Activated CD4-positive, CD25-positive, alpha-beta regulatory T cell (primary cell): ENCODE data around the gene SPTBN5.

ENCODE experiments used
- DNase-seq, 4 experiments: peaks; one replicate each; lab custom pipeline; 2025; lab: John Stamatoyannopoulos, UW

Gene SPTBN5

DNA sequence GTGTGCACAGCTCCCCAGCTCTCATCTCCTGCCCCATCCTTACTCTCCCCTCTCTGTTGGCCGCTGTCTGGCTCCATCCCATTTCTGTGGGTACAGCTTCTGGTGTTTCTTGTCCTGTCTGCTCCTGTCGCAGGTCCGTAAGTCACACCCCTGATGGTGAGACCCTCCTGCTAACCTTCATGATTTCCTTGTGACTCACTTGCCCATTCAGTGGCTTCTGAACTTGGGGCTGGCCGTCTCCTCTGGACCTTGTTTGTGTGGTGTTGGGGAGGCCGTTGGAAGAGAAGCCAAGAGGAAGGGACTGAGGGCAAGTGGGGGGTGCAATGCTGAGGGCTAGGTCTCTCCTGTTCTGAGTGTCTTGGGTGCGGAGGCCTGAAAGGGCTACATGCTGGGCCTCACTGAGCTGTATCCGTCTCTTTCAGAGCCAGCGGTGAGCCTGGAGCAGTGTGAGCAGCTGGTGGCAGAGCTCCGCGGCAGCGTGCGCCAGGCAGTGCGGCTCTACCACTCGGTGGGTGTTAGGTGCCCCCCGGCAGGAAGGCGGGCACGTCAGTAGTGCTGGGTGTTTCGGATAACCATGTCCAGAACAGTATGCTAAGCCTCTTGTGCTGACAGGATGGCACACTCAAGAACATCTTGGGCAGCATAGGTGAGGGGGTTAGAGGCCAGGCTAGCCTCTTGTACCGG, 69.6 kb downstream of the SPTBN5 start:
- DNase-seq, result no peak

DNA sequence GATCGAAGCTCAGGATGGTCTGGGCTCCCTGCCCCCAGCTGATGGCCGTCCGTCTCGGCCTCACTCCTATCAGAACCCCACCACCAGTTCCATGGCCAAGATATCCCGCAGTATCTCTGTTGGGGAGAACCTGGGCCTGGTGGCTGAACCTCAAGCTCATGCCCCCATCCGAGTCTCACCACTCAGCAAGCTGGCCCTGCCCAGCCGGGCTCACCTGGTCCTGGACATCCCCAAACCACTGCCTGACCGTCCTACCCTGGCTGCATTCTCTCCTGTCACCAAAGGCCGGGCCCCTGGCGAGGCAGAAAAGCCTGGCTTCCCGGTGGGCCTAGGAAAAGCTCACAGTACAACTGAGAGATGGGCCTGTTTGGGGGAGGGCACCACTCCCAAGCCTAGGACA, 70.4 kb downstream of the SPTBN5 start:
- no peak for DNase-seq

- no peak for DNase-seq
Measured at GRCh38 chr15:41822957-41823356, 70.9 kb downstream of the SPTBN5 start.

- DNase-seq, result no peak
Measured at GRCh38 chr15:41822471-41822870, 71.4 kb downstream of the SPTBN5 start.

- no peak for DNase-seq
Measured at GRCh38 chr15:41821831-41822230, 72.0 kb downstream of the SPTBN5 start.

- DNase-seq, result no peak
Measured at GRCh38 chr15:41820791-41821423, 72.9 kb downstream of the SPTBN5 start.

DNA sequence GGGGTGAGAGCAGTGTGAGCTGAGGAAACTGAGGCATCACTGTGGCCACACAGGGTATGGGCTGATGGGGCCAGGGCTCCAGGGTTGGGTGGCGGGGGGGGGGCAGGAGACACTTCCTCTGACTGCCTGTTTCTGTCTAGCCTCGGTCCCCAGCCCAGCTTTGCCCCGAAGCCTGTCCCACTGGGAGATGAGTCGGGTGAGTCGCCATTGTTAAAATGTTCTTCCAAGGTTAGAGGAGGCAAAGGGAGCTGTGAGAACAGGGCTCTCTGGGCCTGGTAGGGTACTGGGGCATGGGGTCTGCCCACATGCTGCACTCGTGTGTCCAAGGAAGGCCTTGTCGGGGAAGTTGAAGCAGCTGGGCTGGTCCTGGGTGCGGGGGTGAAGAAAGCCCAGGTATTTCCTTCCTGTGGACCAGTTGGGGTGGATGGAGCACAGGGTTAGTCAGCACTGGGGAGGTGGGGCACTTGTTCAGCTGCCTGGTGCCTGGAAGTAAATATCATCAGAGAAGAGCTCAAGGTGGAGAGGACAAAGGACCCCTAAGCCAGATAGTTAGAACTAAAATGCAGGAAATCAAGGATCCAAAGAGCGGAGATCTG, 74.3 kb downstream of the SPTBN5 start:
- no peak for DNase-seq

DNA sequence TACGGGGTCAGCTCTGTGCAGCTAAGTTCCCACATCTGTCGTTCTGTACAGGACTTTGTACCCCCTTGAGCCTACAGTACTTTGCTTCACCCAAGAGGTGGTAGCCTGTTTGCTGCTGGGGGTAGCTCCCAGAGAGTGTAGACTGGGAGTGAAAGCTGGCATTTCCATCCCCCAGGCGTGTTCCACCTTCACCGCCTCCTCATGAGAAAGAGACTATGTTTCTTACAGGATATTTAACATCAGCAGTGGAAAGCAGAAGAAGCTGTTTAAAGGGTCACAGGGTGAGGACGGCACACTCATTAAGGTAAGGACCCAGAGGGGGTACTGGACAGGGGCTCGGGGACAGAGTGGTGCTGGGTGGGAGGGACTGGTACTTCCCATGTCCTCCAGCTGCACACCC, 76.1 kb downstream of the SPTBN5 start:
- DNase-seq, result no peak

DNA sequence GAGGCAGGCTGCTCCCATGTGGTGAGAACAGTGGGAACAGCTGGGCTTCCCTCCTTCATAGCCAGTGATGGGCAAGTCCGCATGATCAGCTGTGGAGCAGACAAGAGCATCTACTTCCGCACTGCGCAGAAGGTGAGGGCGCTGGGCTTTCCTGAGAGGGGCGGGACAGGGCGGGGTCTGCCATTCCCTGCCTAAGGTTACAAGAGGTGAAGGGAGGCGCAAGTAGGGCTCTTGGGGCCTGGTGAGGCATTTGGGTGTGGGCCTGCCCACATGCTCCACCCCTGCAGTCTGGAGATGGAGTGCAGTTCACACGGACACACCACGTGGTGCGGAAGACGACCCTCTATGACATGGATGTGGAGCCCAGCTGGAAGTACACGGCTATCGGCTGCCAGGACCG, 76.5 kb downstream of the SPTBN5 start:
- no peak for DNase-seq

DNA sequence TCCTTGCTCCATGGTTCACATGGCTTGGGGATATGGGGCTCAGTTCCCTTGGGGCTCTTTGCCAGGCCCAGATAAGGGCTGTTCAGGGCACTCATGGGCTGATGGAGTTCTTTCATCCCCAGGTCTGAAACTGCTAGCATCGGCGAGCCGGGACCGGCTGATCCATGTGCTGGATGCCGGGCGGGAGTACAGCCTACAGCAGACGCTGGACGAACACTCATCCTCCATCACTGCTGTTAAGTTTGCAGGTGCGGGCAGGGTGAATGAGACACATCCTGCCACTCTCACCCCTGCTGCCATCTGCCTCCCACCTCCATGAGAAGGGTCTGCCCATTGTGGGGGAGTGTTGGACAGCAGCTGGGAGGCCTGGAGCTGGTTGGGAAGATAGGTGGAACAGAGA, 77.1 kb downstream of the SPTBN5 start:
- DNase-seq, result no peak

DNA sequence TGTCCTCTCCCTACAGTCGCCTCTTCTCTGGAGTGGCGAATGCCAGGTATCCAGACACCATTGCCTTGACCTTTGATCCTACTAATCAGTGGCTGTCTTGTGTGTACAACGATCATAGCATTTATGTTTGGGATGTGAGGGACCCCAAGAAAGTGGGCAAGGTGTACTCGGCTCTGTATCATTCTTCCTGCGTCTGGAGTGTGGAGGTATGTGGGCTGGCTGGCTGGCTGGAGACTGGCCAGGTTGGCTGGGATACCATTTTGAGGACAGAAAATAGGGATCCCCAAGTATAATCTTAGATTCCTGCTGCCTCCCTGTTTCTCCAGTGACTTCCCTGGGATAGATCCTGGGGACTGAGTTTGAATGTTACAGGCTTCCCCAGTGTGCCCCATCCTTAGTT, 79.3 kb downstream of the SPTBN5 start:
- no peak for DNase-seq

- DNase-seq, result no peak
Measured at GRCh38 chr15:41813426-41813825, 80.4 kb downstream of the SPTBN5 start.

DNA sequence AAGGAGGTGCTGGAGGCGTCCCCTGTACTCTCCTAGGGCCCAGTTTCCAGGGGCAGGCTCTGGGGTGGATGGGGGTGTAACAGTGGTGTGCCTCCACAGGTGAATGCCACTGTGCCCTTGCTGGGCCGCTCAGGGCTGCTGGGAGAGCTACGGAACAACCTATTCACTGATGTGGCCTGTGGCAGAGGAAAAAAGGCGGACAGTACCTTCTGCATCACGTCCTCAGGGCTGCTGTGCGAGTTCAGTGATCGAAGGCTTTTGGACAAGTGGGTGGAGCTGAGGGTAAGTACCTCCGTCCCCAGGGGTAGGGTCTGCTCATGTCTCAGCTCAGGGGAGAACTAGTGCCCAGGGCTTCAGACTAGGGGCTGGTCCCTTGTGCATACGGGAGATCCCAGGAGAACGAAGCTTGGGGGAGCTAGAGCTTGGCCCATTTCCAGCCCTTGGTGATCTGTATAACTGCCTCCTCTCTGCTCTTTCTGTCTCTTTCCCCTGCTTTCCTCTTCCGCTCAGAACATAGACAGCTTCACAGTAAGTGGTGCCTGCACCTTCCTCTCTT, 81.0 kb downstream of the SPTBN5 start:
- no peak for DNase-seq

- DNase-seq, result peak; percentile 34 to 58 (median 48)
Measured at GRCh38 chr15:41811432-41812195, 82.2 kb downstream of the SPTBN5 start.

GRCh38 chr15:41810651-41811431, 83.0 kb downstream of the SPTBN5 start:
- DNase-seq, result no peak

DNA sequence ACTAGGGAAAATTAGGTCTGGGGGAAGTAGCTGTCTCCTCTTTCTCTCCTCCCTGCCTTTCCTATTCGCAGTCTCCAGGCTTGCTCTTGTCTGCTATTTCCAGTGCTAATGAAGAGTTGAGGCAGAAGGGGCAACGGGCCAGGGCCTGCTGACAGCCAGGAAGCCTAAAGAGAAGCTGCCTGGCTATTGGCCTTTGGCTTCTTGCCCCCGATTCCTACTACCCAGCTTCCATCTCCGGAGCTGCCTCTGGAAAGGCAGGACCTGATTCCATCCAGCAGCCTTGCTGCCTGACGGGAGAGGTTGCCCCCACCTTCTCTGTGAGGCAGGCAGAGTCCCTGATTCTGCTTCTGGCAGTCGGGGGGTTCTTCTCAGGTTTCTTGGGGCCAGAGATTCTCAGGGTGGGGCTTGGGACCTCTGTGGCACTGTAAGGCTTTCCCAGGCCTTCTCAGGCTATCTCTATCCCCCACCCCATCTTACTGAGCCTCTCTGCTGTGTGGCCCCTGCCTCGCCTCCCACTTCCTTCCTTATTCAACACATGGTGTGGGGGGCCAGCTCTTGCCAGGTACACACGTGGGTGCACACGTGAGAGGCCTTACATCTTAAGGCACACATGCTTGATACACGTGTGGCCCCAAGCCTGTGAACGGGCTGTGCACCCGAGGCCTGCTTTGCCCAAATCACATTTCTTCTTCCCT, 84.2 kb downstream of the SPTBN5 start:
- no peak for DNase-seq

DNA sequence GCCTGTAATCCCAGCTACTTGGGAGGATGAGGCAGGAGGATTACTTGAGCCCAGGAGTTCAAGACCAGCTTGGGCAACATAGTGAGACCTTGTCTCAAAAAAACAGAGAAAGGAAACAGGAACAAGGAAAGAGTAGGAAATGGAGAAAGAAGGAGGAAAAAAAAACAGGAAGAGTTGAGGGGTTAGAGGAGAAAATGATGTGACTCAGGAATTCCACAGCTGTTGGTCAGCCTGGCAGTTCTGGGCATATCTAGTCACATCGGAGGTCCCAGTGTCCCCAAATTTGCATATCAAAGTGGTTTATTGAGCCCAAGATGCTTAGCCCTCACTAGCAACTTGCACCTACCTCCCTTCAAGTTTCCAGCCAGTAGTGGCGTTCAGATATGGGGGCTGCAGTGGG, 84.7 kb downstream of the SPTBN5 start:
- no peak for DNase-seq

GRCh38 chr15:41806291-41807181, 87.3 kb downstream of the SPTBN5 start:
- no peak for DNase-seq

- DNase-seq, result no peak
Measured at GRCh38 chr15:41805711-41806110, 88.1 kb downstream of the SPTBN5 start.
